CD14-positive monocyte (primary cell): Measurements from ENCODE around the gene KCNK13. TPM values are rescaled to one million over a fixed set of nuclear protein-coding genes. Genes with fewer than 3 reads are reported as not detected.

Experiments used
- polyA plus RNA-seq, 3 donors: library from polyadenylated mRNA; depleted of rRNA in 1 of 3; unstranded in 2 of 3; stranded (reverse) in 1 of 3; fragments of 300-500 nt in 2 of 3; fragments of >200 nt in 1 of 3; fragmentation: Illumina TruSeq in 2 of 3; gene quantifications; 1 replicate in 2 of 3; 2 replicates in 1 of 3; pipeline ENCODE4 v1.2.3, GENCODE V29; 2012 to 2021
- small RNA-seq: library from RNA; depleted of rRNA; stranded (forward); fragments of <200 nt; gene quantifications from one replicate; pipeline ENCODE3, GENCODE V24; 2012; ENCODE audit warnings: low read depth; ENCODE audit not compliant: insufficient read length

KCNK13 gene
- polyA plus RNA-seq, 3 donors: 1.6 to 4.2 (median 2.9) TPM

Small RNAs within 50 kb of the gene (small RNA-seq; reads per million reads assigned to genes)
- gene RF00019: not detected

Other genes starting within 250 kb of the KCNK13 start
- 1 to 10 TPM; 2.0 to 4.3 (median 2.1) TPM for gene EFCAB11, start 107.3 kb upstream of the KCNK13 start, polyA plus RNA-seq
- 10 to 100 TPM in 2 of 3 donors, 1 to 10 TPM in 1; 9.2 to 13.4 (median 10.6) TPM for gene TDP1, start 106.1 kb upstream of the KCNK13 start, polyA plus RNA-seq
- gene PSMC1, start 194.6 kb downstream of the KCNK13 start, polyA plus RNA-seq: 100 to 1,000 TPM in 2 of 3 donors, 10 to 100 TPM in 1; 53.4 to 158 (median 128) TPM